Bone marrow (tissue), 2 donors: ENCODE data around the gene RO60.

Experiments
- DNase-seq, 2 donors: peaks; one replicate each; lab custom pipeline; 2025; lab: John Stamatoyannopoulos, UW

The RO60 gene

GRCh38 chr1:193060938-193061337 lies 1.5 kb downstream of the RO60 start:
- no peak for DNase-seq

GRCh38 chr1:193062698-193063463 lies 3.5 kb downstream of the RO60 start:
- no peak for DNase-seq

- DNase-seq = no peak
Observed at GRCh38 chr1:193065954-193066353, 6.5 kb downstream of the RO60 start.

- no peak for DNase-seq
Observed at GRCh38 chr1:193066606-193067005, 7.2 kb downstream of the RO60 start.

GRCh38 chr1:193068013-193068412 lies 8.6 kb downstream of the RO60 start:
- no peak for DNase-seq

GRCh38 chr1:193069748-193070385 lies 10.5 kb downstream of the RO60 start:
- DNase-seq = no peak

- DNase-seq = no peak
Observed at GRCh38 chr1:193070386-193070753, 11.0 kb downstream of the RO60 start.

GRCh38 chr1:193070942-193071341 lies 11.5 kb downstream of the RO60 start:
- no peak for DNase-seq

- DNase-seq = no peak
Observed at GRCh38 chr1:193077991-193078390, 18.6 kb downstream of the RO60 start.

- no peak for DNase-seq
Observed at GRCh38 chr1:193079187-193079586, 19.8 kb downstream of the RO60 start.

- DNase-seq = no peak
Observed at GRCh38 chr1:193083365-193084088, 24.1 kb downstream of the RO60 start.

GRCh38 chr1:193085263-193085662 lies 25.9 kb downstream of the RO60 start:
- DNase-seq = no peak

GRCh38 chr1:193086342-193086741 lies 26.9 kb downstream of the RO60 start:
- DNase-seq = no peak

GRCh38 chr1:193087893-193088292 lies 28.5 kb downstream of the RO60 start:
- DNase-seq = no peak

- DNase-seq = no peak
Observed at GRCh38 chr1:193090865-193091264, 31.5 kb downstream of the RO60 start.

- no peak for DNase-seq
Observed at GRCh38 chr1:193094112-193094511, 34.7 kb downstream of the RO60 start.

GRCh38 chr1:193102662-193103061 lies 43.2 kb downstream of the RO60 start:
- no peak for DNase-seq

- no peak for DNase-seq
Observed at GRCh38 chr1:193103759-193104501, 44.5 kb downstream of the RO60 start.

- peak in 1 of 2 donors; percentile 42 for DNase-seq
Observed at GRCh38 chr1:193104502-193104906, 45.1 kb downstream of the RO60 start.

GRCh38 chr1:193104907-193105820 lies 45.8 kb downstream of the RO60 start, which contains the start of gene GLRX2:
GLRX2 (minus strand) TSS chr1:193105414; CDS start chr1:193105382, 32 bp downstream.
- peak; percentile 62 to 72 for DNase-seq

GRCh38 chr1:193105821-193106177 lies 46.4 kb downstream of the RO60 start:
- DNase-seq = no peak
